ENCODE measurements around the gene TRPV5. TPM values are rescaled to one million over a fixed set of nuclear protein-coding genes. Genes with fewer than 3 reads are reported as not detected.

Gene TRPV5
- total and polyA plus RNA-seq, 2 of the 8 experiments (the other 6 are each of a cell fraction or from before 2014, with no cell fraction given): 0.03 TPM; not detected in 1

GRCh38 chr7:142932386-142933091 is 1.0 kb downstream of the TRPV5 start (continued):
- TF ChIP-seq, protein P1, sequence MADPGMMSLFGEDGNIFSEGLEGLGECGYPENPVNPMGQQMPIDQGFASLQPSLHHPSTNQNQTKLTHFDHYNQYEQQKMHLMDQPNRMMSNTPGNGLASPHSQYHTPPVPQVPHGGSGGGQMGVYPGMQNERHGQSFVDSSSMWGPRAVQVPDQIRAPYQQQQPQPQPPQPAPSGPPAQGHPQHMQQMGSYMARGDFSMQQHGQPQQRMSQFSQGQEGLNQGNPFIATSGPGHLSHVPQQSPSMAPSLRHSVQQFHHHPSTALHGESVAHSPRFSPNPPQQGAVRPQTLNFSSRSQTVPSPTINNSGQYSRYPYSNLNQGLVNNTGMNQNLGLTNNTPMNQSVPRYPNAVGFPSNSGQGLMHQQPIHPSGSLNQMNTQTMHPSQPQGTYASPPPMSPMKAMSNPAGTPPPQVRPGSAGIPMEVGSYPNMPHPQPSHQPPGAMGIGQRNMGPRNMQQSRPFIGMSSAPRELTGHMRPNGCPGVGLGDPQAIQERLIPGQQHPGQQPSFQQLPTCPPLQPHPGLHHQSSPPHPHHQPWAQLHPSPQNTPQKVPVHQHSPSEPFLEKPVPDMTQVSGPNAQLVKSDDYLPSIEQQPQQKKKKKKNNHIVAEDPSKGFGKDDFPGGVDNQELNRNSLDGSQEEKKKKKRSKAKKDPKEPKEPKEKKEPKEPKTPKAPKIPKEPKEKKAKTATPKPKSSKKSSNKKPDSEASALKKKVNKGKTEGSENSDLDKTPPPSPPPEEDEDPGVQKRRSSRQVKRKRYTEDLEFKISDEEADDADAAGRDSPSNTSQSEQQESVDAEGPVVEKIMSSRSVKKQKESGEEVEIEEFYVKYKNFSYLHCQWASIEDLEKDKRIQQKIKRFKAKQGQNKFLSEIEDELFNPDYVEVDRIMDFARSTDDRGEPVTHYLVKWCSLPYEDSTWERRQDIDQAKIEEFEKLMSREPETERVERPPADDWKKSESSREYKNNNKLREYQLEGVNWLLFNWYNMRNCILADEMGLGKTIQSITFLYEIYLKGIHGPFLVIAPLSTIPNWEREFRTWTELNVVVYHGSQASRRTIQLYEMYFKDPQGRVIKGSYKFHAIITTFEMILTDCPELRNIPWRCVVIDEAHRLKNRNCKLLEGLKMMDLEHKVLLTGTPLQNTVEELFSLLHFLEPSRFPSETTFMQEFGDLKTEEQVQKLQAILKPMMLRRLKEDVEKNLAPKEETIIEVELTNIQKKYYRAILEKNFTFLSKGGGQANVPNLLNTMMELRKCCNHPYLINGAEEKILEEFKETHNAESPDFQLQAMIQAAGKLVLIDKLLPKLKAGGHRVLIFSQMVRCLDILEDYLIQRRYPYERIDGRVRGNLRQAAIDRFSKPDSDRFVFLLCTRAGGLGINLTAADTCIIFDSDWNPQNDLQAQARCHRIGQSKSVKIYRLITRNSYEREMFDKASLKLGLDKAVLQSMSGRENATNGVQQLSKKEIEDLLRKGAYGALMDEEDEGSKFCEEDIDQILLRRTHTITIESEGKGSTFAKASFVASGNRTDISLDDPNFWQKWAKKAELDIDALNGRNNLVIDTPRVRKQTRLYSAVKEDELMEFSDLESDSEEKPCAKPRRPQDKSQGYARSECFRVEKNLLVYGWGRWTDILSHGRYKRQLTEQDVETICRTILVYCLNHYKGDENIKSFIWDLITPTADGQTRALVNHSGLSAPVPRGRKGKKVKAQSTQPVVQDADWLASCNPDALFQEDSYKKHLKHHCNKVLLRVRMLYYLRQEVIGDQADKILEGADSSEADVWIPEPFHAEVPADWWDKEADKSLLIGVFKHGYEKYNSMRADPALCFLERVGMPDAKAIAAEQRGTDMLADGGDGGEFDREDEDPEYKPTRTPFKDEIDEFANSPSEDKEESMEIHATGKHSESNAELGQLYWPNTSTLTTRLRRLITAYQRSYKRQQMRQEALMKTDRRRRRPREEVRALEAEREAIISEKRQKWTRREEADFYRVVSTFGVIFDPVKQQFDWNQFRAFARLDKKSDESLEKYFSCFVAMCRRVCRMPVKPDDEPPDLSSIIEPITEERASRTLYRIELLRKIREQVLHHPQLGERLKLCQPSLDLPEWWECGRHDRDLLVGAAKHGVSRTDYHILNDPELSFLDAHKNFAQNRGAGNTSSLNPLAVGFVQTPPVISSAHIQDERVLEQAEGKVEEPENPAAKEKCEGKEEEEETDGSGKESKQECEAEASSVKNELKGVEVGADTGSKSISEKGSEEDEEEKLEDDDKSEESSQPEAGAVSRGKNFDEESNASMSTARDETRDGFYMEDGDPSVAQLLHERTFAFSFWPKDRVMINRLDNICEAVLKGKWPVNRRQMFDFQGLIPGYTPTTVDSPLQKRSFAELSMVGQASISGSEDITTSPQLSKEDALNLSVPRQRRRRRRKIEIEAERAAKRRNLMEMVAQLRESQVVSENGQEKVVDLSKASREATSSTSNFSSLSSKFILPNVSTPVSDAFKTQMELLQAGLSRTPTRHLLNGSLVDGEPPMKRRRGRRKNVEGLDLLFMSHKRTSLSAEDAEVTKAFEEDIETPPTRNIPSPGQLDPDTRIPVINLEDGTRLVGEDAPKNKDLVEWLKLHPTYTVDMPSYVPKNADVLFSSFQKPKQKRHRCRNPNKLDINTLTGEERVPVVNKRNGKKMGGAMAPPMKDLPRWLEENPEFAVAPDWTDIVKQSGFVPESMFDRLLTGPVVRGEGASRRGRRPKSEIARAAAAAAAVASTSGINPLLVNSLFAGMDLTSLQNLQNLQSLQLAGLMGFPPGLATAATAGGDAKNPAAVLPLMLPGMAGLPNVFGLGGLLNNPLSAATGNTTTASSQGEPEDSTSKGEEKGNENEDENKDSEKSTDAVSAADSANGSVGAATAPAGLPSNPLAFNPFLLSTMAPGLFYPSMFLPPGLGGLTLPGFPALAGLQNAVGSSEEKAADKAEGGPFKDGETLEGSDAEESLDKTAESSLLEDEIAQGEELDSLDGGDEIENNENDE (IDR thresholded peaks at IDR 0.05; ENCODE audit: insufficient replicate concordance, low read length): no peak
- TF ChIP-seq MAFK (IDR thresholded peaks at IDR 0.05; ENCODE audit: low read depth, low read length) (no peak), NRF1 (IDR thresholded peaks at IDR 0.05; ENCODE audit: low read depth, low read length) (no peak)

Data from H1 (cell line).